H1 (cell line): ENCODE results near the gene CCDC175. TPM values are rescaled to one million over a fixed set of nuclear protein-coding genes. Genes with fewer than 3 reads are reported as not detected.

Experiments used
- CBX5 ChIP-seq: fragments of 300-800, 300-1000 bp; sonication (generic); IDR thresholded peaks from 2 replicates; pipeline ENCODE4 v1.7.1; 2016; ENCODE audit warnings: antibody characterized with exemption, low read length, low read depth
- CEBPB ChIP-seq: IDR thresholded peaks from 2 replicates; pipeline ENCODE4 v1.6.1; 2012; ENCODE audit warnings: low read depth, low read length
- CHD2 ChIP-seq: IDR thresholded peaks from 2 replicates; pipeline ENCODE4 v1.6.1; 2012; ENCODE audit warnings: low read length, improper control_type of control experiment
- CREB1 ChIP-seq: IDR thresholded peaks from 2 replicates; pipeline ENCODE4 v1.6.1; 2012; ENCODE audit warnings: inconsistent platforms
- EP300 ChIP-seq, 2 experiments: IDR thresholded peaks; 1 replicate in 1 of 2; 2 replicates in 1 of 2; pipeline ENCODE4 v1.6.1; 2011 to 2012; ENCODE audit warnings: low read depth in 2 of 2, low read length in 2 of 2, mild to moderate bottlenecking in 2 of 2, borderline replicate concordance in 1 of 2, inconsistent platforms in 1 of 2, moderate library complexity in 1 of 2
- FOSL1 ChIP-seq: IDR thresholded peaks from 2 replicates; pipeline ENCODE4 v1.6.1; 2011; ENCODE audit warnings: mild to moderate bottlenecking, low read depth, low read length, moderate library complexity; ENCODE audit not compliant: insufficient read depth
- HDAC2 ChIP-seq, 2 experiments: fragments of 300-600 bp in 1 of 2; sonication (generic) in 1 of 2; IDR thresholded peaks; 2 replicates each; pipeline ENCODE4 v1.6.1; 2011 to 2012; ENCODE audit warnings: low read depth in 2 of 2, low read length in 2 of 2, mild to moderate bottlenecking in 2 of 2, moderate library complexity in 2 of 2, borderline replicate concordance in 1 of 2, inconsistent platforms in 1 of 2
- KDM1A ChIP-seq: fragments of 200-600, 300-600 bp; sonication (generic); IDR thresholded peaks from 2 replicates; pipeline ENCODE4 v1.7.1; 2016; ENCODE audit warnings: mild to moderate bottlenecking, low read length, borderline replicate concordance
- KDM4A ChIP-seq: IDR thresholded peaks from one replicate; pipeline ENCODE4 v1.7.1; 2012; ENCODE audit warnings: low read depth, mild to moderate bottlenecking, moderate library complexity, low read length, inconsistent platforms; ENCODE audit not compliant: severe bottlenecking
- POLR2A ChIP-seq, 2 experiments: IDR thresholded peaks; 1 replicate in 1 of 2; 2 replicates in 1 of 2; pipeline ENCODE4 v1.6.1; 2011; ENCODE audit warnings: low read depth in 2 of 2, low read length in 2 of 2, mild to moderate bottlenecking in 2 of 2; ENCODE audit errors: control extremely low read depth in 1 of 2
- RBBP5 ChIP-seq: IDR thresholded peaks from 2 replicates; pipeline ENCODE4 v1.7.1; 2012; ENCODE audit warnings: low read depth, mild to moderate bottlenecking, inconsistent platforms, low read length, moderate library complexity, borderline replicate concordance
- RFX5 ChIP-seq: IDR thresholded peaks from 2 replicates; pipeline ENCODE4 v1.6.1; 2011; ENCODE audit warnings: low read depth, low read length, improper control_type of control experiment, borderline replicate concordance
- SIN3A ChIP-seq, 2 experiments: IDR thresholded peaks in 1 of 2; conservative IDR thresholded peaks in 1 of 2; 2 replicates each; pipeline ENCODE4 v1.6.1; 2011 to 2012; ENCODE audit warnings: low read length in 2 of 2, improper control_type of control experiment in 1 of 2, low read depth in 1 of 2, mild to moderate bottlenecking in 1 of 2
- SIRT6 ChIP-seq: IDR thresholded peaks from one replicate; pipeline ENCODE4 v1.7.1; 2012; ENCODE audit warnings: low read length, inconsistent platforms
- SP1 ChIP-seq: IDR thresholded peaks from 2 replicates; pipeline ENCODE4 v1.6.1; 2011; ENCODE audit warnings: low read depth, low read length
- SP4 ChIP-seq: IDR thresholded peaks from 2 replicates; pipeline ENCODE4 v1.6.1; 2012; ENCODE audit warnings: low read length, inconsistent platforms
- TAF1 ChIP-seq: IDR thresholded peaks from 2 replicates; pipeline ENCODE4 v1.6.1; 2011; ENCODE audit warnings: mild to moderate bottlenecking, low read depth, low read length
- TAF7 ChIP-seq: optimal IDR thresholded peaks from 2 replicates; pipeline ENCODE3; 2011; ENCODE audit warnings: low read depth, mild to moderate bottlenecking, inconsistent platforms, low read length, moderate library complexity, borderline replicate concordance
- YY1 ChIP-seq: IDR thresholded peaks from 2 replicates; pipeline ENCODE4 v1.6.1; 2011; ENCODE audit warnings: low read depth, mild to moderate bottlenecking, low read length
- ZNF274 ChIP-seq: IDR thresholded peaks from 2 replicates; pipeline ENCODE4 v1.7.0; 2012; ENCODE audit warnings: low read length, borderline replicate concordance; ENCODE audit errors: extremely low read depth
- polyA plus RNA-seq, 7 experiments: library from polyadenylated mRNA; depleted of rRNA in 3 of 7; stranded (reverse) in 5 of 7; unstranded in 2 of 7; fragments of >200 nt in 5 of 7; fragments of 200-250 nt in 2 of 7; gene quantifications; 1 replicate in 5 of 7; 2 replicates in 1 of 7; 4 replicates in 1 of 7; pipeline versions ENCODE4 v1.2.1 to v1.2.3, GENCODE V29; 2011 to 2013; ENCODE audit warnings: missing spikeins in 2 of 7, mixed read lengths in 2 of 7
- total RNA-seq: library from RNA; stranded (reverse); fragmentation: NEBNext Ultra II Directional; extraction: Animal tissue kit (Norgen Biotek cat#: 25700); gene quantifications from 2 replicates; pipeline ENCODE4 v1.2.1, GENCODE V29; 2021
- TF ChIP-seq, protein P1 (sequence below): IDR thresholded peaks from 2 replicates; pipeline ENCODE4 v1.6.1; 2011; ENCODE audit warnings: low read depth, mild to moderate bottlenecking, low read length; ENCODE audit not compliant: insufficient read depth

CCDC175 gene
- total and polyA plus RNA-seq, 2 of the 8 experiments (the other 6 are each of a cell fraction or from before 2014, with no cell fraction given) = 0.19 TPM; not detected in 1

DNA sequence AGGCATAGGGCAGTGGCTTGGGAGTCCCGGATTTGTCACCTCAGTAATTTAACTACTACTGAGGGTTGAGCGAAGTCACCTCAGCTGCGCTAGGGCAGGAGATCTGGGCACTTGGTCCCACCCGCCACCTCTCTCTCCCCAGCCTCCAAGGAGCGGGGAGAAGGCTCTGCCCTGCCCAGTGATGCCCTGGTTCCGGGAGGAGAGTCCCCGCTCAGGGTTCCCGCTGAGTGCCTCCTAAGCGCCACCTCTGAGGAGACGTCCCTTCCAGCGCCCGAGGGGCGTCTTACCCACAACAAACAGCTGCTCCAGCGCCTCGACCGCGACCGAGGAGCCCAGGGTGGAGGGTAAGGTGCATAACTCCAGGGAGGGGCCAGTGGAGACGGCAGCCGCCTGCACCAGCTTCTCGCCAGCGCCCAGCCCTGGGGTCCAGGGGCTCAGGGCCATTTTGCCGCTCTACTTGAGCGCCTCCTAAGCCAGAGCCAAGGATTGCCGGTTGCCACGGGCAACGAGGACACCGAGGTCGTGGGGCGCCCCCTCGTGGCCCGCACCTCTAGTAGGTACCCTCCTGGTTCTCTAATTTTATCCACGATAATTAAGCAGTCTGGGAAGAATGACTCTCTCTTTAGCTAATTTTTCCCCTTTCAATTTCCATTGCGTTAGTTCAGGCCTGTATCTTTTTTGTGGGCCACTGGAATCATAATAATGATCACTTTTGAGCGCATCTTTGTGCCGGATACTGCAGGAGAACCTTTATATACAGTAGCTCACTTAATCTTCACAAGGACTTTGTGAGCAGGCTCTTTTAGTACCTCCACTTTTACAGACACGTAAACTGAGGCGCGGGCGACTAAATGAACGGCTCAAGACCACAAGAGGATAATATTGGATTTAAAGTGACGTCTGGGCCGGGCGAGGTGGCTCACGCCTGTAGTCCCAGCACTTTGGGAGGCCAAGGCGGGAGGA lies at the start of gene CCDC175 (continued):
- TF ChIP-seq RBBP5 = no peak
- peak; percentile 90 for TF ChIP-seq YY1
- no peak for TF ChIP-seq RFX5
- TF ChIP-seq TAF1 = peak; percentile 55; the same call in 1 of the 2 replicates
- TF ChIP-seq FOSL1 = no peak
- no peak for TF ChIP-seq CBX5
- peak in 1 of 2 experiments; percentile 42; a peak in 1 of 3 replicates for TF ChIP-seq POLR2A (IDR thresholded peaks at IDR 0.05; ENCODE audit: control extremely low read depth in 1 of 2, low read depth in 2 of 2, low read length in 2 of 2)
- no peak for TF ChIP-seq ZNF274
- TF ChIP-seq SP1 = no peak
- TF ChIP-seq CREB1 = peak; percentile 42
- TF ChIP-seq KDM1A = no peak
- TF ChIP-seq, protein P1, sequence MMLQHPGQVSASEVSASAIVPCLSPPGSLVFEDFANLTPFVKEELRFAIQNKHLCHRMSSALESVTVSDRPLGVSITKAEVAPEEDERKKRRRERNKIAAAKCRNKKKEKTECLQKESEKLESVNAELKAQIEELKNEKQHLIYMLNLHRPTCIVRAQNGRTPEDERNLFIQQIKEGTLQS = no peak
- TF ChIP-seq SP4 = no peak
- no peak for TF ChIP-seq HDAC2 (IDR thresholded peaks at IDR 0.05; ENCODE audit: borderline replicate concordance in 1 of 2, low read depth in 2 of 2, low read length in 2 of 2)
- TF ChIP-seq CEBPB = no peak
- TF ChIP-seq KDM4A = peak; percentile 98
- TF ChIP-seq CHD2 = no peak
- no peak for TF ChIP-seq SIRT6
- 0 out of 4 replicates have a peak, but pooled peaks of 1 of the 2 experiments have one; percentile 42 for TF ChIP-seq SIN3A (conservative IDR thresholded peaks at IDR 0.05 in 1 of 2, IDR thresholded peaks at IDR 0.05 in 1 of 2; ENCODE audit: low read depth in 1 of 2, low read length in 2 of 2)
- TF ChIP-seq TAF7 = peak; percentile 37
- TF ChIP-seq EP300 (IDR thresholded peaks at IDR 0.05; ENCODE audit: borderline replicate concordance in 1 of 2, low read depth in 2 of 2, low read length in 2 of 2) = no peak
